Measurements from ENCODE around the gene CPS1.

CPS1 gene

GRCh38 chr2:210673117-210673516 lies 116.7 kb downstream of the CPS1 start:
- no peak for DNase-seq (ENCODE audit: low read depth in 2 of 2, low spot score in 1 of 2)

GRCh38 chr2:210676067-210676466 lies 119.7 kb downstream of the CPS1 start:
- no peak for DNase-seq (ENCODE audit: low read depth in 2 of 2, low spot score in 1 of 2)

GRCh38 chr2:210681491-210681890 lies 125.1 kb downstream of the CPS1 start:
- DNase-seq (ENCODE audit: low read depth in 2 of 2, low spot score in 1 of 2) = no peak

GRCh38 chr2:210686401-210686800 lies 130.0 kb downstream of the CPS1 start:
- DNase-seq (ENCODE audit: low read depth in 2 of 2, low spot score in 1 of 2) = no peak

GRCh38 chr2:210687786-210688470 lies 131.5 kb downstream of the CPS1 start:
- no peak for DNase-seq (ENCODE audit: low read depth in 2 of 2, low spot score in 1 of 2)

- DNase-seq (ENCODE audit: low read depth in 2 of 2, low spot score in 1 of 2) = no peak
Observed at GRCh38 chr2:210707900-210708299, 151.5 kb downstream of the CPS1 start.

- DNase-seq (ENCODE audit: low read depth in 2 of 2, low spot score in 1 of 2) = no peak
Observed at GRCh38 chr2:210713122-210713521, 156.7 kb downstream of the CPS1 start.

- no peak for DNase-seq (ENCODE audit: low read depth in 2 of 2, low spot score in 1 of 2)
Observed at GRCh38 chr2:210715560-210716082, 159.2 kb downstream of the CPS1 start.

GRCh38 chr2:210718503-210718902 lies 162.1 kb downstream of the CPS1 start:
- no peak for DNase-seq (ENCODE audit: low read depth in 2 of 2, low spot score in 1 of 2)

GRCh38 chr2:210722092-210722491 lies 165.7 kb downstream of the CPS1 start:
- DNase-seq (ENCODE audit: low read depth in 2 of 2, low spot score in 1 of 2) = no peak

GRCh38 chr2:210727549-210727948 lies 171.2 kb downstream of the CPS1 start:
- no peak for DNase-seq (ENCODE audit: low read depth in 2 of 2, low spot score in 1 of 2)
